HepG2 (cell line): ENCODE data around the gene VEGFA. TPM values are rescaled to one million over a fixed set of nuclear protein-coding genes. Genes with fewer than 3 reads are reported as not detected.
A peak's percentile ranks its signal among the peaks of the same experiment; 100 is the strongest.

Experiments used
- HOXA5 ChIP-seq: sonication (generic); formaldehyde crosslinking; IDR thresholded peaks from 2 replicates; pipeline ENCODE4 v1.4.0; 2020; ENCODE audit warnings: missing genetic modification reagents
- RAD21 ChIP-seq: fragments of 450-650 bp; formaldehyde crosslinking; IDR thresholded peaks from 2 replicates; pipeline ENCODE4 v1.5.0; 2020; ENCODE audit warnings: mild to moderate bottlenecking
- SATB2 ChIP-seq: sonication (generic); formaldehyde crosslinking; IDR thresholded peaks from 2 replicates; pipeline ENCODE4 v1.5.0; 2020; ENCODE audit warnings: missing genetic modification reagents
- SMAD9 ChIP-seq: sonication (generic); formaldehyde crosslinking; IDR thresholded peaks from 2 replicates; pipeline ENCODE4 v1.5.1; 2020; ENCODE audit warnings: mild to moderate bottlenecking, missing genetic modification reagents
- SMARCC2 ChIP-seq: fragments of 450-650 bp; IDR thresholded peaks from 2 replicates; pipeline ENCODE4 v1.6.1; 2017; ENCODE audit warnings: antibody characterized with exemption, mild to moderate bottlenecking
- SMARCE1 ChIP-seq: fragments of 450-650 bp; IDR thresholded peaks from 2 replicates; pipeline ENCODE4 v1.6.1; 2017; ENCODE audit warnings: borderline replicate concordance
- TARDBP ChIP-seq: sonication (generic); formaldehyde crosslinking; IDR thresholded peaks from 2 replicates; pipeline ENCODE4 v1.8.0; 2022; ENCODE audit warnings: mild to moderate bottlenecking, missing genetic modification reagents
- ZIK1 ChIP-seq: sonication (generic); formaldehyde crosslinking; IDR thresholded peaks from 2 replicates; pipeline ENCODE4 v1.5.0; 2020; ENCODE audit warnings: mild to moderate bottlenecking, low read depth, missing genetic modification reagents, borderline replicate concordance
- ZNF230 ChIP-seq: sonication (generic); formaldehyde crosslinking; IDR thresholded peaks from 2 replicates; pipeline ENCODE4 v1.4.0; 2020; ENCODE audit warnings: mild to moderate bottlenecking, missing genetic modification reagents
- ZNF282 ChIP-seq: fragments of 450-650 bp; IDR thresholded peaks from 2 replicates; pipeline ENCODE4 v1.6.1; 2018; ENCODE audit not compliant: partially characterized antibody
- ZNF33B ChIP-seq: sonication (generic); formaldehyde crosslinking; IDR thresholded peaks from 2 replicates; pipeline ENCODE4 v1.5.1; 2020; ENCODE audit warnings: mild to moderate bottlenecking, missing genetic modification reagents
- ZNF501 ChIP-seq: sonication (generic); formaldehyde crosslinking; IDR thresholded peaks from 2 replicates; pipeline ENCODE4 v1.5.1; 2020; ENCODE audit warnings: mild to moderate bottlenecking, moderate library complexity, missing genetic modification reagents
- ZNF564 ChIP-seq: sonication (generic); formaldehyde crosslinking; IDR thresholded peaks from 2 replicates; pipeline ENCODE4 v1.8.1; 2023; ENCODE audit warnings: mild to moderate bottlenecking, missing genetic modification reagents
- polyA plus RNA-seq, 8 experiments: library from polyadenylated mRNA; depleted of rRNA in 3 of 8; stranded (reverse) in 7 of 8; unstranded in 1 of 8; fragments of >200 nt; fragmentation: Illumina TruSeq in 4 of 8; extraction: Trizol in 4 of 8; gene quantifications; 2 replicates each; pipeline versions ENCODE4 v1.2.1 to v1.2.3, GENCODE V29; 2011 to 2016; ENCODE audit warnings: low read depth in 4 of 8, missing spikeins in 1 of 8, mixed read lengths in 1 of 8; ENCODE audit not compliant: insufficient read depth in 1 of 8
- total RNA-seq, 5 experiments: library from RNA; depleted of rRNA; stranded (reverse); fragments of >200 nt; fragmentation: Illumina TruSeq; extraction: Trizol; gene quantifications; 2 replicates each; pipeline ENCODE4 v1.2.3, GENCODE V29; 2016; ENCODE audit warnings: low read depth in 1 of 5
- TF ChIP-seq, protein P1 (sequence below): sonication (generic); formaldehyde crosslinking; IDR thresholded peaks from 2 replicates; pipeline ENCODE4 v1.4.0; 2020; ENCODE audit warnings: missing genetic modification reagents
- TF ChIP-seq, protein P2 (sequence below): sonication (generic); formaldehyde crosslinking; IDR thresholded peaks from 2 replicates; pipeline ENCODE4 v1.9.0; 2021; ENCODE audit warnings: mild to moderate bottlenecking, missing genetic modification reagents
- TF ChIP-seq, protein P3 (sequence below), 2 experiments: sonication (generic) in 1 of 2; formaldehyde crosslinking in 1 of 2; IDR thresholded peaks; 2 replicates each; pipeline versions ENCODE4 v1.4.0 to v1.6.1; 2018 to 2020; ENCODE audit warnings: missing genetic modification reagents in 2 of 2, borderline replicate concordance in 1 of 2, low read depth in 1 of 2, mild to moderate bottlenecking in 1 of 2, missing biosample characterization in 1 of 2
- TF ChIP-seq, protein P4 (sequence below): sonication (generic); formaldehyde crosslinking; IDR thresholded peaks from 2 replicates; pipeline ENCODE4 v1.4.0; 2020; ENCODE audit warnings: missing genetic modification reagents
- TF ChIP-seq, protein P5 (sequence below): sonication (generic); formaldehyde crosslinking; IDR thresholded peaks from 2 replicates; pipeline ENCODE4 v1.5.0; 2020; ENCODE audit warnings: missing genetic modification reagents

VEGFA gene
- total and polyA plus RNA-seq, 2 of the 13 experiments (the other 11 are each of a cell fraction or from before 2014, with no cell fraction given): 68.1 to 629 TPM

DNA sequence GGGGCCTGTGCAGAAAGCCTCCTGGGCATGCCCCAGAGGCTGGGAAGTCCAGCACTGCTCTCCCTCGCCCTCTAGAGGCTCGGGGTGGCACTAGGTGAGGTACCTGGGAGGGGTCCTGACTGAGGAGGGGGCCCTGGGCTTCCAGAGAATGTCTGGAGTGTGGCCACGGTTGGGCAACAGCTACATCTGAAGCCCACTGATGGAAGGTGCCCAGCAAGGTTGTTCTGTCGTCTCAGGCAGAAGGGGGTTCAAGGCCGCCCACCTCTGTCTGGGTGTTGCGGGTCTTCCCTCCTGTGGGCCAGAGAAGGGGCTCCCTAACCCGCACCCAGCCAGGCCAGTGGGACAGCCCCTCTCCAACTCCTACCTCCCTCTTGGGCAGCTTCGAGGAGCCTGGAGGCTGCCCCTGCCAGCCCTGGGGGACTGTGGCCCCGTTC lies 11.4 kb upstream of the VEGFA start (continued):
- TF ChIP-seq, protein P1, sequence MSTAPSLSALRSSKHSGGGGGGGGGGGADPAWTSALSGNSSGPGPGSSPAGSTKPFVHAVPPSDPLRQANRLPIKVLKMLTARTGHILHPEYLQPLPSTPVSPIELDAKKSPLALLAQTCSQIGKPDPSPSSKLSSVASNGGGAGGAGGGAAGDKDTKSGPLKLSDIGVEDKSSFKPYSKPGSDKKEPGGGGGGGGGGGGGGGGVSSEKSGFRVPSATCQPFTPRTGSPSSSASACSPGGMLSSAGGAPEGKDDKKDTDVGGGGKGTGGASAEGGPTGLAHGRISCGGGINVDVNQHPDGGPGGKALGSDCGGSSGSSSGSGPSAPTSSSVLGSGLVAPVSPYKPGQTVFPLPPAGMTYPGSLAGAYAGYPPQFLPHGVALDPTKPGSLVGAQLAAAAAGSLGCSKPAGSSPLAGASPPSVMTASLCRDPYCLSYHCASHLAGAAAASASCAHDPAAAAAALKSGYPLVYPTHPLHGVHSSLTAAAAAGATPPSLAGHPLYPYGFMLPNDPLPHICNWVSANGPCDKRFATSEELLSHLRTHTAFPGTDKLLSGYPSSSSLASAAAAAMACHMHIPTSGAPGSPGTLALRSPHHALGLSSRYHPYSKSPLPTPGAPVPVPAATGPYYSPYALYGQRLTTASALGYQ: no peak
- TF ChIP-seq, protein P2, sequence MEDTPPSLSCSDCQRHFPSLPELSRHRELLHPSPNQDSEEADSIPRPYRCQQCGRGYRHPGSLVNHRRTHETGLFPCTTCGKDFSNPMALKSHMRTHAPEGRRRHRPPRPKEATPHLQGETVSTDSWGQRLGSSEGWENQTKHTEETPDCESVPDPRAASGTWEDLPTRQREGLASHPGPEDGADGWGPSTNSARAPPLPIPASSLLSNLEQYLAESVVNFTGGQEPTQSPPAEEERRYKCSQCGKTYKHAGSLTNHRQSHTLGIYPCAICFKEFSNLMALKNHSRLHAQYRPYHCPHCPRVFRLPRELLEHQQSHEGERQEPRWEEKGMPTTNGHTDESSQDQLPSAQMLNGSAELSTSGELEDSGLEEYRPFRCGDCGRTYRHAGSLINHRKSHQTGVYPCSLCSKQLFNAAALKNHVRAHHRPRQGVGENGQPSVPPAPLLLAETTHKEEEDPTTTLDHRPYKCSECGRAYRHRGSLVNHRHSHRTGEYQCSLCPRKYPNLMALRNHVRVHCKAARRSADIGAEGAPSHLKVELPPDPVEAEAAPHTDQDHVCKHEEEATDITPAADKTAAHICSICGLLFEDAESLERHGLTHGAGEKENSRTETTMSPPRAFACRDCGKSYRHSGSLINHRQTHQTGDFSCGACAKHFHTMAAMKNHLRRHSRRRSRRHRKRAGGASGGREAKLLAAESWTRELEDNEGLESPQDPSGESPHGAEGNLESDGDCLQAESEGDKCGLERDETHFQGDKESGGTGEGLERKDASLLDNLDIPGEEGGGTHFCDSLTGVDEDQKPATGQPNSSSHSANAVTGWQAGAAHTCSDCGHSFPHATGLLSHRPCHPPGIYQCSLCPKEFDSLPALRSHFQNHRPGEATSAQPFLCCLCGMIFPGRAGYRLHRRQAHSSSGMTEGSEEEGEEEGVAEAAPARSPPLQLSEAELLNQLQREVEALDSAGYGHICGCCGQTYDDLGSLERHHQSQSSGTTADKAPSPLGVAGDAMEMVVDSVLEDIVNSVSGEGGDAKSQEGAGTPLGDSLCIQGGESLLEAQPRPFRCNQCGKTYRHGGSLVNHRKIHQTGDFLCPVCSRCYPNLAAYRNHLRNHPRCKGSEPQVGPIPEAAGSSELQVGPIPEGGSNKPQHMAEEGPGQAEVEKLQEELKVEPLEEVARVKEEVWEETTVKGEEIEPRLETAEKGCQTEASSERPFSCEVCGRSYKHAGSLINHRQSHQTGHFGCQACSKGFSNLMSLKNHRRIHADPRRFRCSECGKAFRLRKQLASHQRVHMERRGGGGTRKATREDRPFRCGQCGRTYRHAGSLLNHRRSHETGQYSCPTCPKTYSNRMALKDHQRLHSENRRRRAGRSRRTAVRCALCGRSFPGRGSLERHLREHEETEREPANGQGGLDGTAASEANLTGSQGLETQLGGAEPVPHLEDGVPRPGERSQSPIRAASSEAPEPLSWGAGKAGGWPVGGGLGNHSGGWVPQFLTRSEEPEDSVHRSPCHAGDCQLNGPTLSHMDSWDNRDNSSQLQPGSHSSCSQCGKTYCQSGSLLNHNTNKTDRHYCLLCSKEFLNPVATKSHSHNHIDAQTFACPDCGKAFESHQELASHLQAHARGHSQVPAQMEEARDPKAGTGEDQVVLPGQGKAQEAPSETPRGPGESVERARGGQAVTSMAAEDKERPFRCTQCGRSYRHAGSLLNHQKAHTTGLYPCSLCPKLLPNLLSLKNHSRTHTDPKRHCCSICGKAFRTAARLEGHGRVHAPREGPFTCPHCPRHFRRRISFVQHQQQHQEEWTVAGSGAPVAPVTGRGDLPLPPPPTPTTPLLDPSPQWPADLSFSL (CRISPR knock-in tag): no peak
- TF ChIP-seq SMAD9: no peak
- no peak for TF ChIP-seq SATB2 (CRISPR knock-in tag)
- no peak for TF ChIP-seq ZNF564 (CRISPR knock-in tag)
- no peak for TF ChIP-seq ZIK1 (CRISPR knock-in tag)
- TF ChIP-seq RAD21 (CRISPR knock-in tag): peak; percentile 80
- 0 out of 2 replicates have a peak, but pooled peaks have one; percentile 25 for TF ChIP-seq ZNF501
- no peak for TF ChIP-seq ZNF230 (CRISPR knock-in tag)
- TF ChIP-seq TARDBP: 0 out of 2 replicates have a peak, but pooled peaks have one; percentile 35
- TF ChIP-seq, protein P3, sequence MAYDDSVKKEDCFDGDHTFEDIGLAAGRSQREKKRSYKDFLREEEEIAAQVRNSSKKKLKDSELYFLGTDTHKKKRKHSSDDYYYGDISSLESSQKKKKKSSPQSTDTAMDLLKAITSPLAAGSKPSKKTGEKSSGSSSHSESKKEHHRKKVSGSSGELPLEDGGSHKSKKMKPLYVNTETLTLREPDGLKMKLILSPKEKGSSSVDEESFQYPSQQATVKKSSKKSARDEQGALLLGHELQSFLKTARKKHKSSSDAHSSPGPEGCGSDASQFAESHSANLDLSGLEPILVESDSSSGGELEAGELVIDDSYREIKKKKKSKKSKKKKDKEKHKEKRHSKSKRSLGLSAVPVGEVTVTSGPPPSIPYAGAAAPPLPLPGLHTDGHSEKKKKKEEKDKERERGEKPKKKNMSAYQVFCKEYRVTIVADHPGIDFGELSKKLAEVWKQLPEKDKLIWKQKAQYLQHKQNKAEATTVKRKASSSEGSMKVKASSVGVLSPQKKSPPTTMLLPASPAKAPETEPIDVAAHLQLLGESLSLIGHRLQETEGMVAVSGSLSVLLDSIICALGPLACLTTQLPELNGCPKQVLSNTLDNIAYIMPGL (CRISPR knock-in tag; IDR thresholded peaks at IDR 0.05; ENCODE audit: borderline replicate concordance in 1 of 2, low read depth in 1 of 2): peak in 1 of 2 experiments; percentile 75; a peak in 1 of 4 replicates
- no peak for TF ChIP-seq ZNF33B (CRISPR knock-in tag)
- TF ChIP-seq ZNF282: no peak
- 0 out of 2 replicates have a peak, but pooled peaks have one; percentile 24 for TF ChIP-seq HOXA5
- no peak for TF ChIP-seq SMARCC2
- TF ChIP-seq, protein P4, sequence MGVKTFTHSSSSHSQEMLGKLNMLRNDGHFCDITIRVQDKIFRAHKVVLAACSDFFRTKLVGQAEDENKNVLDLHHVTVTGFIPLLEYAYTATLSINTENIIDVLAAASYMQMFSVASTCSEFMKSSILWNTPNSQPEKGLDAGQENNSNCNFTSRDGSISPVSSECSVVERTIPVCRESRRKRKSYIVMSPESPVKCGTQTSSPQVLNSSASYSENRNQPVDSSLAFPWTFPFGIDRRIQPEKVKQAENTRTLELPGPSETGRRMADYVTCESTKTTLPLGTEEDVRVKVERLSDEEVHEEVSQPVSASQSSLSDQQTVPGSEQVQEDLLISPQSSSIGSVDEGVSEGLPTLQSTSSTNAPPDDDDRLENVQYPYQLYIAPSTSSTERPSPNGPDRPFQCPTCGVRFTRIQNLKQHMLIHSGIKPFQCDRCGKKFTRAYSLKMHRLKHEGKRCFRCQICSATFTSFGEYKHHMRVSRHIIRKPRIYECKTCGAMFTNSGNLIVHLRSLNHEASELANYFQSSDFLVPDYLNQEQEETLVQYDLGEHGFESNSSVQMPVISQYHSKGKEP: no peak
- TF ChIP-seq SMARCE1: no peak
- TF ChIP-seq, protein P5, sequence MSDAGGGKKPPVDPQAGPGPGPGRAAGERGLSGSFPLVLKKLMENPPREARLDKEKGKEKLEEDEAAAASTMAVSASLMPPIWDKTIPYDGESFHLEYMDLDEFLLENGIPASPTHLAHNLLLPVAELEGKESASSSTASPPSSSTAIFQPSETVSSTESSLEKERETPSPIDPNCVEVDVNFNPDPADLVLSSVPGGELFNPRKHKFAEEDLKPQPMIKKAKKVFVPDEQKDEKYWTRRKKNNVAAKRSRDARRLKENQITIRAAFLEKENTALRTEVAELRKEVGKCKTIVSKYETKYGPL (CRISPR knock-in tag): no peak
